Islet of Langerhans (tissue), 1 donor: ENCODE results near the gene ANKRD62.
"Not testable (repeated sequence)": the region's sequence is repeated elsewhere in the genome, so short reads cannot be mapped to it uniquely, and the experiment has no call there.

Experiments
- FAIRE-seq: peaks from one replicate; lab custom pipeline; 2011; peaks lifted over from hg19 to GRCh38; lab: Jason Lieb, UNC

Gene ANKRD62

GRCh38 chr18:12099160-12099559 lies 5.5 kb downstream of the ANKRD62 start:
- peak; percentile 30 for FAIRE-seq

GRCh38 chr18:12101266-12101665 lies 7.6 kb downstream of the ANKRD62 start:
- no peak for FAIRE-seq

- FAIRE-seq = no peak
Measured at GRCh38 chr18:12102136-12102842, 8.6 kb downstream of the ANKRD62 start.

- no peak for FAIRE-seq
Measured at GRCh38 chr18:12106471-12106870, 12.8 kb downstream of the ANKRD62 start.

GRCh38 chr18:12109836-12110235 lies 16.2 kb downstream of the ANKRD62 start:
- FAIRE-seq = no peak

- FAIRE-seq = no peak
Measured at GRCh38 chr18:12113999-12114646, 20.5 kb downstream of the ANKRD62 start.

GRCh38 chr18:12119358-12119757 lies 25.7 kb downstream of the ANKRD62 start:
- FAIRE-seq = no peak

- FAIRE-seq = no peak
Measured at GRCh38 chr18:12121175-12122042, 27.8 kb downstream of the ANKRD62 start.

GRCh38 chr18:12122043-12122389 lies 28.4 kb downstream of the ANKRD62 start:
- peak; percentile 69 for FAIRE-seq

- FAIRE-seq = peak; percentile 79
Measured at GRCh38 chr18:12127647-12128046, 34.0 kb downstream of the ANKRD62 start.

GRCh38 chr18:12138831-12139230 lies 45.2 kb downstream of the ANKRD62 start:
- not testable (repeated sequence) for FAIRE-seq

- not testable (repeated sequence) for FAIRE-seq
Measured at GRCh38 chr18:12140866-12141265, 47.2 kb downstream of the ANKRD62 start.

- FAIRE-seq = not testable (repeated sequence)
Measured at GRCh38 chr18:12141778-12142177, 48.1 kb downstream of the ANKRD62 start.

- not testable (repeated sequence) for FAIRE-seq
Measured at GRCh38 chr18:12149431-12149830, 55.8 kb downstream of the ANKRD62 start.

- FAIRE-seq = no peak
Measured at GRCh38 chr18:12154361-12154760, 60.7 kb downstream of the ANKRD62 start.

GRCh38 chr18:12155996-12156395 lies 62.4 kb downstream of the ANKRD62 start:
- FAIRE-seq = no peak

GRCh38 chr18:12159446-12159845 lies 65.8 kb downstream of the ANKRD62 start:
- no peak for FAIRE-seq

GRCh38 chr18:12162786-12163185 lies 69.1 kb downstream of the ANKRD62 start:
- FAIRE-seq = no peak

- no peak for FAIRE-seq
Measured at GRCh38 chr18:12165038-12165768, 71.6 kb downstream of the ANKRD62 start.
